DMS114 treated with DMSO at 0.1 percent for 48 hours (cell line): ENCODE results near the gene XYLB.
"Not testable (repeated sequence)": the region's sequence is repeated elsewhere in the genome, so short reads cannot be mapped to it uniquely, and the experiment has no call there.

ENCODE experiments used
- DNase-seq: peaks from one replicate; lab custom pipeline; 2025; ENCODE audit not compliant: unreplicated experiment; lab: John Stamatoyannopoulos, UW

XYLB gene

DNA sequence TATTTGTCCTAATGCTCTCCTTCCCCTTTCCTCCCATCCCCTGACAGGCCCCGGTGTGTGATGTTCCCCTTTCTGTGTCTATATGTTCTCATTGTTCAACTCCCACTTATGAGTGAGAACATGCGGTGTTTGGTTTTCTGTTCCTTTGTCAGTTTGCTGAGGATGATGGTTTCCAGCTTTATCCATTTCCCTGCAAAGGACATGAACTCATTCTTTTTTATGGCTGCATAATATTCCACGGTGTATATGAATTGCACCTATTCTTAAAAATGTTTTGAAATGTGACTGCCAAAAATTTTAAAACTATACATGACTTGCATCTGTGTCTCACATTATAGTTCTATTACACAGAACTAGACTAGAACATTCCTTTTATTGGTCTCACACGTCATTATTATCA, 25.9 kb upstream of the XYLB start:
- DNase-seq: not testable (repeated sequence)

DNA sequence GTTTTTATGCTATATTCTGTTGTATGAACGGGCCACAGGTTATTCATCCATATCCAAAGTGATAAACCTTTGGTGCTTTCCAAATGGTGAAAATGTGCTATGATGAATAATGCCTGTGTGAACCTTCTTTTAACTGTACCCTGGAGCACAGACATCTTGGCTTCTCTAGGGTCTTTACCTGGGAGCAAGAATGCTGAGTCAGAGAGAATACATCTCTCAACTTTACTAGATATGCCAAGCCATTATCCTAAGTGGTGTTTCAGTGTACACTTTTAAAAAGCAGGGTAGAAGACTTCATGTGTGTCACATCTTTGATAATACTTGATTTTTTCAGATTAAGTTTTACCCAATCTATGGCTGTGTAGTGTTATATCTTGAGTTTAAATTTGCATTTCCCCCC, 23.5 kb upstream of the XYLB start:
- no peak for DNase-seq

DNA sequence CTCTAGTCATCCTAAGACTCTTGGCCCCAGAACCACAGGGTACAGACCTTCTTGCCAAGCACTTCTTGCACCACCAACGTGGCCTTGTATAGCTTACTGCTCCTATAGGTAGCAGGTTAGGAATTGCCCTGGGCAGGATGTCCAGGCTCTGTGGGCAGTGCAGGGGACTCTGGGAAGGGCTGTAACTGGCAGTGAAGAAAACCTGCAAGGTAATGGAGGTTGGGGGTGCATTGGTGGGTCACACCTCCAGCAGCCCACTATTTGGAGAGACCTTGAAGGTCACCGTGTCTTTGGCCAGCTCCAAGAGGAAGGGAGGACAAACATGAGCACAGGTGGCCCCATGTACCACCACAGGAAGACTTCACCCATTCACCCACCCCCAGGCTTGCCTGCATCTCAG, 21.3 kb upstream of the XYLB start:
- no peak for DNase-seq

DNA sequence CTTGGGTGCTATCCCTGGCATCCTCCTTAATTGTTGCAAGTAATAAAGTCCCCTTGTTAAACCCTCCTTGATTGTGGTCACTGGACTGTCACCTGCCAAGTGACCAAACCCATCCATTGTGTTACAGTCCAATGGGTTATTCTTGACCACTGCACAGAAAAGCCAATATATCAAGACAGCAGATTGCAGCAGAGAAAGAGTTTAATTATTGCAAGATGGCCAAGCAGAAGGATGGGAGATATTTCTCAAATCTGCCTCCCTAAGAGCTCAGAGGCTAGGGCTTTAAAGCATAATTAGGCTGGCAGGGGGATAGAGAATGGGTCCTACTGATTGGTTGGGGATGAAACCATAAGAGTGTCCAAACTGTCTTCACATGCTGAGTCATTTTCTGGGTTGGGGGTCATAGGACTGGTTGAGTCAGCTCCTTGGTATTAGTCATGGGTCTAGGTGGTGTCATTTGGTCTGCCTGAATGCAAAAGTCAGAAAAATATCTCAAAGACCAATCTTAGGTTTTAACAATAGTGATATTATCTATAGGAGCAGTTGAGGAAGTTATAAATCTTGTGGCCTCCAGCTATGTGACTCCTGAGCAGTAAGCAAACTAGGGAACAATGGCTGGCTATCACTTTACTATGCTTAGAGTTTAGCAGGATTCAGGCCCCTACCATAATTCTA, 19.1 kb upstream of the XYLB start:
- no peak for DNase-seq

GRCh38 chr3:38331257-38332022, 15.1 kb upstream of the XYLB start:
- DNase-seq: no peak

- DNase-seq: no peak
Measured at GRCh38 chr3:38332201-38332600, 14.4 kb upstream of the XYLB start.

DNA sequence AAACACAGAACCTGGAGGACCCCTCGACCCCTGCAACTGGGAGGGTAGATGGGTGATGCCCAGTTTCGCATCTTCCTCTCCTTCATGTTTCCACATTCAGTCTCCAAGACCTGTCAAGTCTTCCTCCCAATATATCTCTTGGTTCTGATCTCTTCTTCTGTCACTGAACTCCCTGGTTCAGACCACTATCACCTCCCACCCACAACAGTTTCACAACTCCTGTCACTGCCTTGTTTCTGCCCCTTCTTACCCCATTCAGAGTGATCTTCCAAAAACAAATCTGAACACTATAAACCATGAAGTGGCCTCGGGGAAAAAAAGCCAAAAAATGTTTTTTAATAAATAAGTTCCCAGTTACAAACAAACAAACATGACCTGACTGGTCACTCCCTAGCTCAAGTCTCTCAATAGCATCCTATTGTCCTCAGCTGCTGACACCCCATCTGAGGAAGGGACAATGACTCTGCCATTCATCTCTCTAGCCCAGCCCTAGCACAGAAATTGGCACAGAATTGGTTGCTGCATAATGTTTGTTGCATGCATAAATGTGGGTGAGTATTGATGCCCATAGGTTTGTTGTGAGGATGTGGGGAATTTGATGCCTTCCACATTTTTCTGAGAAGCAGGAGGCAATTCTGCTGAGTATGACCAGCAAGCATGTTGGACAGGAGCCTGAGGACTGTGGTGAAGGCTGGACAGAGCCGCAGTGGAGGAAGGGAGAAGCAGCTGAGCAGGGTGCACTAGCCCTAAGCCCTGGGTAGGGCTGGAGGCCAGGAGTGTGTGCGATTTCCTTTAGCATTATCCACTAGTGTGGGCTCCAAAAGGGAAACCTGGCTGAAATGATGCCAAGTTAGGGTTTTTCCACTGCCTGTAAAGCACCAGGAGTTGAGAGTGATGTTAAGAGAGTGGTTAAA, 12.2 kb upstream of the XYLB start:
- no peak for DNase-seq

DNA sequence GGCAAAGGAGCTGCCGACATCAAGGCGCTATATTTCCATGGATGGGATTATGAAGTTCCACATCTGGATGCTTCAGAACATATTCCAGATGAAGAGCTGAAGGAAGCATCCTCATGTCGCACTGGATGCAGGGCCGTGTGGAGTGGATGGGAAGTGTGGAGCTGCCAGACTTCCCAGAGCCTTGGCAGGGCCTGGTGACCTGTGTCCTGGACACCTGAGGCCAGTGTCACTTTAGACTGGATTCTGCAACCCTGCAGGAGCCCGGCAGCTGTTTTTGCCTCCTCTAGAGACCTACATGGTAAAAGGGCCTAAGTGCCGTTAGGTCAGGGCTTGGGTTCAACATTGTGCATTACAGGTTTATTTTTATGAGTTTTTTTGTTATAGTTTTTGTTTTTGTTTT, 11.3 kb upstream of the XYLB start:
- DNase-seq: no peak

- DNase-seq: no peak
Measured at GRCh38 chr3:38337703-38338102, 8.9 kb upstream of the XYLB start.

DNA sequence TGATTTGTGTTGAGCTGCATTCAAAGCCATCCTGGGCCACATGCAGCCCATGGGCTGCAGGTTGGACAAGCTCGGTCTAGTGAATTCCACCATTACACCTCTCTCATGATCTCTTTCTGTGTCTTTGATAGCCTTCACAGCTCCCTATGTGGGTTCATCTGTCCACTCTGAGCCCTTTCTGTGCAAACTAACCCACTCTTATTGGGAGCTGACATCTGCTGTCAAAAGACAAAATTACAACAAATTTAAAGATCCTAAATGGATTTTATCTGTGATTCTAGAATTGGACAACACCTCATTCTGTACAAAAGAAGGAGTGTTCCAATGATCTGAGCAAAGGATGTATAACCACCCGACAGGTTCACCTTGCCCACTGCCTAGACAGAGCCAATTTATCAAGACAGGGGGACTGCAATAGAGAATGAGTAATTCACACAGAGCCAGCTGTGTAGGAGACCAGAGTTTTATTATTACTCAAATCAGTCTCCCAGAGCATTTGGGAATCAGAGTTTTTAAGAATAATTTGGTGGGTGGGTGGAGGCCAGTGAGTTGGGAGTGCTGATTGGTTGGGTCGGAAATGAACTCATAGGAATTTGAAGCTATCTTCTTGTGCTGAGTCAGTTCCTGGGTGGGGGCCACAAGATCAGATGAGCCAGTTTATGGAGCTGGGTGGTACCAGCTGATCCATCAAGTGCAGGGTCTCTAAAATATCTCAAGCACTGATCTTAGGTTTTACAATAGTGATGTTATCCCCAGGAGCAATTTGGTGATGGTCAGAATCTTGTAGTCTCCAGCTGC, 2.6 kb upstream of the XYLB start:
- DNase-seq: no peak

GRCh38 chr3:38345879-38346586, 552 bp upstream of the XYLB start:
- no peak for DNase-seq

DNA sequence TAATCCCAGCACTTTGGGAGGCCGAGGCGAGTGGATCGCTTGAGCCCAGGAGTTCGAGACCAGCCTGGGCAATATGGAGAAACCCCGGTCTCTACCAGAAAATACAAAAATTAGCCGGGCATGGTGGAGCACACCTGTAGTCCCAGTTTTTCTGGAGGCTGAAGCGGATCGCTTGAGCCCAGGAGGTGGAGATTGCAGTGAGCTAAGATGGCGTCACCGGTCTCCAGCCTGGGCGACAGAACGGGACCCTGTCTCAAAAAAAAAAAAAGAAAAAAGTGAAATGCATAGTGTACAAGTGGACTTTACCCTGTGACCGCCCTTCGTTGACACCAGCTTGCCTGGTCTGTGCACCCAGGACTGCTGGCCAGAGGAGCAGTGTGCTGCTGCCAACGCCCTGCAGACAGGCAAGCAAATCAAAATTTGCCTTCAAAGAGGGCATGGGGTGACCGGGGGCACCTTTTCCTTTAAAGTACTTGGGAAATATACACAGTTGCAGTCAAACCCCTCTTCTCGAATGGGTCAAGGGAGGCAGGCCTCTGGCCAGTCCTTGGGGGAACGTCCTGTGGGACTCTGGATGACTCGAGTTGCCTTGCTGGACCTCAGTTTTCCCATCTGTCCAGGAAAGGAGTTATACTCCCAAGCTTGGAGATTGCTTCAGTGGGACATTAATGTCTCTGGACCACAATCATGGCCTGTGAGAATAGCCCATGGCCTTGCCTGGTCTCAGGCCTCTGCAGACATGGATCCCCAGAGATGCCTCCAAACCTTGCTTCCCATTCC, 1.0 kb downstream of the XYLB start:
- DNase-seq: no peak

- DNase-seq: no peak
Measured at GRCh38 chr3:38348903-38349302, 2.3 kb downstream of the XYLB start.

GRCh38 chr3:38349684-38350359, 3.2 kb downstream of the XYLB start:
- no peak for DNase-seq

- DNase-seq: no peak
Measured at GRCh38 chr3:38353151-38353550, 6.6 kb downstream of the XYLB start.

GRCh38 chr3:38354588-38355330, 8.2 kb downstream of the XYLB start:
- no peak for DNase-seq

DNA sequence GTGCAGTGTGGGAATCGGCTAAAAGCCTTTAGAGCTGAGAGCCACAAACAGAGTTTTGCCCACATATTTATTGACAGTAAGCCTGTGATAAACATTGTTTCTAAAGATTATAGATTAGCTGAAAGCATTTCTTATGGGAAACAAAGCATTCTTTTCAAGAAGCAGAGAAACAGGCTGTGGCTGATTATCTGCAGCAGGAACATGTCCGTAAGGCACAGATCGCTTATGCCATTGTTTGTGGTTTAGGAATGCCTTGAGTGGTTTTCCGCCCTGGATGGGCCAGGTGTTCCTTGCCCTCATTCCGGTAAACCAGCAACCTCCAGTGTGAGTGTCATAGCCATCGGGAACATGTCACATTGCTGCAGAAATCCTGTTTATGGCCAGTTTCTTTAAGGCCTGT, 12.5 kb downstream of the XYLB start:
- DNase-seq: no peak

- no peak for DNase-seq
Measured at GRCh38 chr3:38360345-38360744, 13.8 kb downstream of the XYLB start.
